Spleen (tissue), 7 donors: ENCODE data around the gene CNTNAP2.

Source experiments
- CTCF ChIP-seq, 11 experiments: fragments of 200-600 bp in 7 of 11; fragments of 450-650 bp in 4 of 11; sonication (generic) in 4 of 11; IDR thresholded peaks in 8 of 11; conservative IDR thresholded peaks in 3 of 11; 1 replicate in 7 of 11; 2 replicates in 4 of 11; pipeline versions ENCODE4 v1.4.0 to v1.8.0; 2016 to 2021; ENCODE audit warnings: antibody characterized with exemption in 11 of 11, inconsistent platforms in 4 of 11, mild to moderate bottlenecking in 1 of 11
- POLR2A ChIP-seq, 3 donors: fragments of 450-650 bp; IDR thresholded peaks; one replicate each; pipeline ENCODE4 v1.5.1; 2017; ENCODE audit warnings: antibody characterized with exemption in 3 of 3, mild to moderate bottlenecking in 1 of 3
- donor health status: DM: no; HTN: no; CAD: no; lungs with moderate emphysema.
- donor health status: DM: no; HTN: no; CAD: no.
- donor health status: DM: no; HTN: no; CAD: no.

DNA sequence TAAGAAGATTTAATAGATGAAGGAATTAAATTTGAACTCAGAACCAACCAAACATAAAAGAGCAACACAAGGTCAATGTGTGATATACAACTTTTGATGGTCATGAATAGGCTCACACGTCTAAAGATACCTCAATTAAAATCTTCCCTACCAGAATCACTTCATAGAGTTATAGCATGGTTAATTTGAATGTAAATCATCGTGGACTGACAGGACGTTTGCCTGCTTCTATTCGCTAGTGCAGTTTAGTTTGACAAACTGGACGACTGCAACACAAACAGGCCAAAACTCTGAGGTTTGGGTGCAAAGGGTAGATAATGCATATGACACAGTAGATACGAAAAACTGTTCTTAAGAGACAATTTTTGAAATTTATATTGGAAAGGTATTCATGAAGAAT is 32.5 kb upstream of the CNTNAP2 start:
- TF ChIP-seq POLR2A (IDR thresholded peaks at IDR 0.05) (no peak), CTCF (IDR thresholded peaks at IDR 0.05 in 8 of 11, conservative IDR thresholded peaks at IDR 0.05 in 3 of 11) (no peak)
